WTC11 (cell line): ENCODE measurements around the gene USF3.

Source experiments
- ESRRA ChIP-seq: sonication (generic); formaldehyde crosslinking; IDR thresholded peaks from 2 replicates; pipeline ENCODE4 v1.8.1; 2022; ENCODE audit warnings: mild to moderate bottlenecking, missing genetic modification reagents, borderline replicate concordance
- SP1 ChIP-seq: sonication (generic); formaldehyde crosslinking; conservative IDR thresholded peaks from 2 replicates; pipeline ENCODE4 v1.8.1; 2022; ENCODE audit warnings: missing genetic modification reagents
- TF ChIP-seq, protein P1 (sequence below): fragments of 200-600 bp; IDR thresholded peaks from 2 replicates; pipeline ENCODE4 v1.8.0; 2022; ENCODE audit warnings: antibody characterized with exemption
- TF ChIP-seq, protein P2 (sequence below): sonication (generic); formaldehyde crosslinking; IDR thresholded peaks from 2 replicates; pipeline ENCODE4 v1.8.0; 2023; ENCODE audit warnings: missing genetic modification reagents
- TF ChIP-seq, protein P3 (sequence below): fragments of 250-450 bp; sonication (Bioruptor Pico); IDR thresholded peaks from 2 replicates; pipeline ENCODE4 v2.1.2; 2022; ENCODE audit warnings: mild to moderate bottlenecking, moderate library complexity
- TF ChIP-seq, protein P4 (sequence below): sonication (generic); formaldehyde crosslinking; IDR thresholded peaks from 2 replicates; pipeline ENCODE4 v1.8.1; 2022; ENCODE audit warnings: missing genetic modification reagents, borderline replicate concordance

DNA sequence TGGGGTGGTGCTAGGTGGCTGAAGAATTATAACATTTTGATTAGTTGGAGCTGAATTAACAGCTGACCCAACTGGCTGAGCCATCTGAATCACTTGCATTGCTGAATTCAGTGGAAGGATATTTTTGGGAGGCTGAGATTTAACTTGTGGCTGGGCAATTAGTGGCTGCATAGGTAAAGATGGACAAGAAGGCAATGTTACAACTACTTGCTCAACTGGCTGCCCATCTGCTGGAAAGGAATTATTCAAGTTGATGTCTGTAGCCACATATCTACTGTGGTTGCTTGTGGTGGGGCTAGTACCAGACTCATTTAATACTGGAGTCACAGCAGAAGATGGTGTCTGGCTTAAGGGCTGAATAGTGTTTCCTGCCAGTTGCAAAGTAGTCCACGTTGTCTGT, 36.4 kb downstream of the USF3 start:
- TF ChIP-seq, protein P1, sequence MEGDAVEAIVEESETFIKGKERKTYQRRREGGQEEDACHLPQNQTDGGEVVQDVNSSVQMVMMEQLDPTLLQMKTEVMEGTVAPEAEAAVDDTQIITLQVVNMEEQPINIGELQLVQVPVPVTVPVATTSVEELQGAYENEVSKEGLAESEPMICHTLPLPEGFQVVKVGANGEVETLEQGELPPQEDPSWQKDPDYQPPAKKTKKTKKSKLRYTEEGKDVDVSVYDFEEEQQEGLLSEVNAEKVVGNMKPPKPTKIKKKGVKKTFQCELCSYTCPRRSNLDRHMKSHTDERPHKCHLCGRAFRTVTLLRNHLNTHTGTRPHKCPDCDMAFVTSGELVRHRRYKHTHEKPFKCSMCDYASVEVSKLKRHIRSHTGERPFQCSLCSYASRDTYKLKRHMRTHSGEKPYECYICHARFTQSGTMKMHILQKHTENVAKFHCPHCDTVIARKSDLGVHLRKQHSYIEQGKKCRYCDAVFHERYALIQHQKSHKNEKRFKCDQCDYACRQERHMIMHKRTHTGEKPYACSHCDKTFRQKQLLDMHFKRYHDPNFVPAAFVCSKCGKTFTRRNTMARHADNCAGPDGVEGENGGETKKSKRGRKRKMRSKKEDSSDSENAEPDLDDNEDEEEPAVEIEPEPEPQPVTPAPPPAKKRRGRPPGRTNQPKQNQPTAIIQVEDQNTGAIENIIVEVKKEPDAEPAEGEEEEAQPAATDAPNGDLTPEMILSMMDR, result no peak
- TF ChIP-seq, protein P2, sequence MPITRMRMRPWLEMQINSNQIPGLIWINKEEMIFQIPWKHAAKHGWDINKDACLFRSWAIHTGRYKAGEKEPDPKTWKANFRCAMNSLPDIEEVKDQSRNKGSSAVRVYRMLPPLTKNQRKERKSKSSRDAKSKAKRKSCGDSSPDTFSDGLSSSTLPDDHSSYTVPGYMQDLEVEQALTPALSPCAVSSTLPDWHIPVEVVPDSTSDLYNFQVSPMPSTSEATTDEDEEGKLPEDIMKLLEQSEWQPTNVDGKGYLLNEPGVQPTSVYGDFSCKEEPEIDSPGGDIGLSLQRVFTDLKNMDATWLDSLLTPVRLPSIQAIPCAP (CRISPR knock-in tag), result no peak
- TF ChIP-seq, protein P3, sequence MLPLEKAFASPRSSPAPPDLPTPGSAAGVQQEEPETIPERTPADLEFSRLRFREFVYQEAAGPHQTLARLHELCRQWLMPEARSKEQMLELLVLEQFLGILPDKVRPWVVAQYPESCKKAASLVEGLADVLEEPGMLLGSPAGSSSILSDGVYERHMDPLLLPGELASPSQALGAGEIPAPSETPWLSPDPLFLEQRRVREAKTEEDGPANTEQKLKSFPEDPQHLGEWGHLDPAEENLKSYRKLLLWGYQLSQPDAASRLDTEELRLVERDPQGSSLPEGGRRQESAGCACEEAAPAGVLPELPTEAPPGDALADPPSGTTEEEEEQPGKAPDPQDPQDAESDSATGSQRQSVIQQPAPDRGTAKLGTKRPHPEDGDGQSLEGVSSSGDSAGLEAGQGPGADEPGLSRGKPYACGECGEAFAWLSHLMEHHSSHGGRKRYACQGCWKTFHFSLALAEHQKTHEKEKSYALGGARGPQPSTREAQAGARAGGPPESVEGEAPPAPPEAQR (CRISPR knock-in tag), result no peak
- TF ChIP-seq SP1 (CRISPR knock-in tag), result no peak
- no peak for TF ChIP-seq ESRRA
- TF ChIP-seq, protein P4, sequence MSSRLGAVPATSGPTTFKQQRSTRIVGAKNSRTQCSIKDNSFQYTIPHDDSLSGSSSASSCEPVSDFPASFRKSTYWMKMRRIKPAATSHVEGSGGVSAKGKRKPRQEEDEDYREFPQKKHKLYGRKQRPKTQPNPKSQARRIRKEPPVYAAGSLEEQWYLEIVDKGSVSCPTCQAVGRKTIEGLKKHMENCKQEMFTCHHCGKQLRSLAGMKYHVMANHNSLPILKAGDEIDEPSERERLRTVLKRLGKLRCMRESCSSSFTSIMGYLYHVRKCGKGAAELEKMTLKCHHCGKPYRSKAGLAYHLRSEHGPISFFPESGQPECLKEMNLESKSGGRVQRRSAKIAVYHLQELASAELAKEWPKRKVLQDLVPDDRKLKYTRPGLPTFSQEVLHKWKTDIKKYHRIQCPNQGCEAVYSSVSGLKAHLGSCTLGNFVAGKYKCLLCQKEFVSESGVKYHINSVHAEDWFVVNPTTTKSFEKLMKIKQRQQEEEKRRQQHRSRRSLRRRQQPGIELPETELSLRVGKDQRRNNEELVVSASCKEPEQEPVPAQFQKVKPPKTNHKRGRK, result no peak
